Measurements from ENCODE around the gene KYAT1. TPM values are rescaled to one million over a fixed set of nuclear protein-coding genes. Genes with fewer than 3 reads are reported as not detected.

KYAT1 gene
- total and polyA plus RNA-seq, 2 of the 8 experiments (the other 6 are each of a cell fraction or from before 2014, with no cell fraction given), result 30.4 to 42.2 TPM

- TF ChIP-seq ATF3 (IDR thresholded peaks at IDR 0.05; ENCODE audit: insufficient read depth, low read depth, low read length) (no peak), TBP (IDR thresholded peaks at IDR 0.05; ENCODE audit: low read depth, low read length) (no peak), TAF7 (optimal IDR thresholded peaks at IDR 0.05; ENCODE audit: borderline replicate concordance, low read depth, low read length) (no peak), SP1 (IDR thresholded peaks at IDR 0.05; ENCODE audit: low read depth, low read length) (no peak)
Observed at GRCh38 chr9:128828267-128828666, 53.5 kb downstream of the KYAT1 start (continued).

All from H1 (cell line).